ENCODE results near the gene NYNRIN. TPM values are rescaled to one million over a fixed set of nuclear protein-coding genes. Genes with fewer than 3 reads are reported as not detected.

Gene NYNRIN
- total RNA-seq, 1 donor from 2014 or later: 39.6 TPM

DNA sequence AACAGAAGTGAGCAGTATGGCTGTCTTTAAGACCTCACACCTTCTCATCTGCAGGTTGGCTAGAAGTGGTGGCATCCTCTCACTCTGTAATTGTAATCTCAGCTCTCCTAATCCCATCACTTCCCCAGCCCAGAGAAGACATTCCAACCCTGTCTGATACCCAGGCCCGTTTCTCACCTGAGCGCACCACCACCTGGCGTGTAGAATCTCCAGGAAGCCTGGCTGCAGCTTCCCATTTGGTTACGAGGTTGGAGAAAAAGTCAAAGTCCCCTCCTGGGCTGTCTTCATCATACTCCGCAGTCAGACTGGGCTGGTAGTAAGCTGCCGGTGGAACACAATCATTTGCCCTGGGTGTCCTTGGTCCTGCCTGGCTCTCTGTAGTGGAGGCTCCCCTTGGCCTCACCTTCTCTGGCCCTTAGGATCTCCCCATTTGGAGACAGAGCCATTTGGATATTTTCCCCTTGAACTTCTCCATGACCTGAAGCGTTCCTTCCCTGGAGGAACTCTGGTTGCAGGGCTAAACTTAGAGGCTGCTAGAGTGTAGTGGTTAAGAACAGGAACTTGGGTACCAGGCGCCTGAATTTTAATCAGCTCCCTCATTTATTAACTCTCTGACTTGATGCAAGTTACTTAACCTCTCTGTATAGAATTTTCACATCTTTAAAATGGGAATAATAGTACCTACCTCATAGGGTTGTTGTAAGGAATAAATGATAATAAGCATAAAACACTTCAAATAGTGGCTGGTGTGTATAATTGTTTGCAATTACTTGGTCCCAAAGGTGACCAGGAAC is 42.0 kb downstream of the NYNRIN start:
- Mint-ChIP-seq H3K27me3 (ENCODE audit: unreplicated experiment) (no peaks in the 10 kb centered on the region), H3K4me3 (ENCODE audit: unreplicated experiment) (peak overlapping the region; percentile 89), H3K36me3 (ENCODE audit: unreplicated experiment) (peaks cover 32% of the 10 kb centered on the region), H3K27ac (ENCODE audit: unreplicated experiment) (peak overlapping the region; percentile 34), H3K9me3 (ENCODE audit: unreplicated experiment) (no peaks in the 10 kb centered on the region), H3K4me1 (ENCODE audit: unreplicated experiment) (peaks cover 35% of the 10 kb centered on the region)
- TF ChIP-seq, protein P1, sequence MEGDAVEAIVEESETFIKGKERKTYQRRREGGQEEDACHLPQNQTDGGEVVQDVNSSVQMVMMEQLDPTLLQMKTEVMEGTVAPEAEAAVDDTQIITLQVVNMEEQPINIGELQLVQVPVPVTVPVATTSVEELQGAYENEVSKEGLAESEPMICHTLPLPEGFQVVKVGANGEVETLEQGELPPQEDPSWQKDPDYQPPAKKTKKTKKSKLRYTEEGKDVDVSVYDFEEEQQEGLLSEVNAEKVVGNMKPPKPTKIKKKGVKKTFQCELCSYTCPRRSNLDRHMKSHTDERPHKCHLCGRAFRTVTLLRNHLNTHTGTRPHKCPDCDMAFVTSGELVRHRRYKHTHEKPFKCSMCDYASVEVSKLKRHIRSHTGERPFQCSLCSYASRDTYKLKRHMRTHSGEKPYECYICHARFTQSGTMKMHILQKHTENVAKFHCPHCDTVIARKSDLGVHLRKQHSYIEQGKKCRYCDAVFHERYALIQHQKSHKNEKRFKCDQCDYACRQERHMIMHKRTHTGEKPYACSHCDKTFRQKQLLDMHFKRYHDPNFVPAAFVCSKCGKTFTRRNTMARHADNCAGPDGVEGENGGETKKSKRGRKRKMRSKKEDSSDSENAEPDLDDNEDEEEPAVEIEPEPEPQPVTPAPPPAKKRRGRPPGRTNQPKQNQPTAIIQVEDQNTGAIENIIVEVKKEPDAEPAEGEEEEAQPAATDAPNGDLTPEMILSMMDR (IDR thresholded peaks at IDR 0.05): no peak
- DNase-seq (ENCODE audit: extremely low spot score, unreplicated experiment): no peak

- no peak for DNase-seq (ENCODE audit: extremely low spot score, unreplicated experiment)
- Mint-ChIP-seq H3K36me3 (ENCODE audit: unreplicated experiment) (peaks cover 32% of the 10 kb centered on the region), H3K27ac (ENCODE audit: unreplicated experiment) (peak overlapping the region; percentile 100), H3K4me1 (ENCODE audit: unreplicated experiment) (peaks cover 28% of the 10 kb centered on the region), H3K27me3 (ENCODE audit: unreplicated experiment) (no peaks in the 10 kb centered on the region), H3K9me3 (ENCODE audit: unreplicated experiment) (no peaks in the 10 kb centered on the region), H3K4me3 (ENCODE audit: unreplicated experiment) (peak overlapping the region; percentile 89)
- TF ChIP-seq, protein P1 (IDR thresholded peaks at IDR 0.05): no peak
Observed at GRCh38 chr14:24441485-24441884, 42.7 kb downstream of the NYNRIN start.

DNA sequence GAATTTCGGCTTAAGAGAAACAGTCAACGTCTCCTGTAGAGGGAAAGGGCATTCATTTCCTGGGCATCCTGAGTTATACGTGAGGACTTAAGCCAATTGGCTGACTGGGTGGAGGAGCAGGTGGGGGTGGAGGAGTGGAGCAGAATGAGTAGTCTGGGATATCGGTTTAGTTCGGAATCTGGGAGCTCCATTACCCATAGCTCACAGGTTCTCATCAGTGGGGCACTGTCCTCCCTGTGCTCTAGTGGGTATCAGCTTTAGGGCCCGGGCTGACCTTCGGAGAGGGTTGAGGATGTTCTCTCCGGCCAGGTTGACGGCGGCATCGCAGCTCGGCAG is 43.1 kb downstream of the NYNRIN start:
- TF ChIP-seq, protein P1 (IDR thresholded peaks at IDR 0.05): no peak
- no peaks in the 10 kb centered on the region for H3K9me3 Mint-ChIP-seq (ENCODE audit: unreplicated experiment)
- peak overlapping the region; percentile 100 for H3K27ac Mint-ChIP-seq (ENCODE audit: unreplicated experiment)
- DNase-seq (ENCODE audit: extremely low spot score, unreplicated experiment): no peak
- no peaks in the 10 kb centered on the region for H3K27me3 Mint-ChIP-seq (ENCODE audit: unreplicated experiment)
- H3K4me1 Mint-ChIP-seq (ENCODE audit: unreplicated experiment): peaks cover 24% of the 10 kb centered on the region
- H3K4me3 Mint-ChIP-seq (ENCODE audit: unreplicated experiment): peak overlapping the region; percentile 89
- peaks cover 30% of the 10 kb centered on the region for H3K36me3 Mint-ChIP-seq (ENCODE audit: unreplicated experiment)

- Mint-ChIP-seq H3K9me3 (ENCODE audit: unreplicated experiment) (no peaks in the 10 kb centered on the region), H3K4me1 (ENCODE audit: unreplicated experiment) (peaks cover 22% of the 10 kb centered on the region), H3K4me3 (ENCODE audit: unreplicated experiment) (peak within 1 kb of the TSS; percentile 89), H3K36me3 (ENCODE audit: unreplicated experiment) (peaks cover 32% of the 10 kb centered on the region), H3K27ac (ENCODE audit: unreplicated experiment) (peak within 1 kb of the TSS; percentile 100), H3K27me3 (ENCODE audit: unreplicated experiment) (no peaks in the 10 kb centered on the region)
- peak; percentile 98 for DNase-seq (ENCODE audit: extremely low spot score, unreplicated experiment)
- TF ChIP-seq, protein P1 (IDR thresholded peaks at IDR 0.05): peak; percentile 7
Observed at GRCh38 chr14:24442240-24443052, 43.6 kb downstream of the NYNRIN start, which contains the start of gene SDR39U1. SDR39U1 (minus strand) TSS chr14:24442776; CDS start chr14:24442769, 7 bp downstream.
